Hematopoietic multipotent progenitor cell treated with erythropoietin and hydrocortisone succinate and interleukin-3 and kit ligand, for 15 days (in vitro differentiated cells): ENCODE measurements around the gene ETF1.
"Not testable (repeated sequence)": the region's sequence is repeated elsewhere in the genome, so short reads cannot be mapped to it uniquely, and the experiment has no call there.

Experiments used
- DNase-seq: peaks from one replicate; pipeline ENCODE4 v3.0.0-alpha.2; 2015; ENCODE audit warnings: low spot score

The ETF1 gene

GRCh38 chr5:138490648-138491283 is 52.3 kb downstream of the ETF1 start:
- DNase-seq = no peak

DNA sequence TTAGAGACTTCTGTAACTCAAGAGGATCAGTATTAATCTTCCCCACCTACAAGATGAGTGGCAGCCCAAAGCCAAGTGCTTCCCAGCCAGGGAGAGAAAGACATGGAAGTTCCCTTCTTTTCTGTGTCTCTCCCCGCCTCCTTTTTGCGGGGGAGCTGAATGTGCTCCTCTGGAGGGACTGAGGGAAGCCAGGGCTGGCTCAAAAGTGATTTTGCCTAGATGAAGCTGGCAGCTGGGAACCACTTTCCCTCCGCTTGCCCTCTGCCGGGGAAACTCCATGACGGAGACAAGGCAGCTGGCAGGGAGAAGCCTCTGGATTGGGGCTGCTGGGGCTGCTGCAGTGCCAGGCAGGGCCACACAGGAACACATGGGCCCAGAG is 53.4 kb downstream of the ETF1 start:
- DNase-seq = no peak

DNA sequence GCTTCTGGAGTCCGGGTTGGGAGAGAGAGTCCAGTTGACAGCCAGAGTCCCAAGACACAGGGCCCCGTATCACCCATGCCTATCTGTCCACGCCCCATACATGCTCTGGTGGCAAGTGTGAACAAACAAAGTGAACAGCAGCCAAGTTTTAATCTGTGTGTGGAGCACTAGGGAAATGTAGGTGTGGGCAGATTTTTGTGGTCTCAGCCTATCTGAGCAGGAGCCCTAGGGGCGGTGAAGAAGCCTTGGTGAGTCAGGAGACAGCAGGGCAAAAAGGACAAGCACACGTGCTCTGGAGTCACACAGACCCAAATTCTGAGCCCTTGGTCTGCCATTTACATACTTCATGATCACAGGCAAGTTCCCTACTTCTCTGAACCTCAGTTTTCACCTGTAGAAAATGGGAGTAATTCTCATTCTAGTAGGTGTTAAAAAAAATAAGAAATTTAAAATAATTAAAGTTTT is 54.5 kb downstream of the ETF1 start:
- no peak for DNase-seq

- DNase-seq = no peak
These were observed 60.4 kb downstream of the ETF1 start for GRCh38 chr5:138482638-138483037.

GRCh38 chr5:138476918-138477317 is 66.1 kb downstream of the ETF1 start:
- DNase-seq = no peak

- not testable (repeated sequence) for DNase-seq
These were observed 69.9 kb downstream of the ETF1 start for GRCh38 chr5:138473151-138473550.

GRCh38 chr5:138472353-138472752 is 70.7 kb downstream of the ETF1 start:
- DNase-seq = no peak

DNA sequence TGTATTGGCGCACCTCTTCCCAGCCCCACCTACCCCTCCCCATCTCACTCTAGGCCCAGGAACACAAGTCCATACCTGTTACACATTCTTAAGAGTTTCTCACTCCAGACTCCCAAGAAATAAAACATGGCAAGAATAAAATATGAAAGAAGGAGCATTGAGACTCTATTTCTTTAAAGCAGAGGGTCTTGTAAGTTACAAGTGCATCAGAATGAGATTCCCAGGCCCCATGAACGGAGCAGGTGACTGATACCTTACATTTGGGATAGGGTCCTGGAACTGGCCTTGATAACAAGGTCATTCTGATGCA is 72.0 kb downstream of the ETF1 start:
- no peak for DNase-seq

DNA sequence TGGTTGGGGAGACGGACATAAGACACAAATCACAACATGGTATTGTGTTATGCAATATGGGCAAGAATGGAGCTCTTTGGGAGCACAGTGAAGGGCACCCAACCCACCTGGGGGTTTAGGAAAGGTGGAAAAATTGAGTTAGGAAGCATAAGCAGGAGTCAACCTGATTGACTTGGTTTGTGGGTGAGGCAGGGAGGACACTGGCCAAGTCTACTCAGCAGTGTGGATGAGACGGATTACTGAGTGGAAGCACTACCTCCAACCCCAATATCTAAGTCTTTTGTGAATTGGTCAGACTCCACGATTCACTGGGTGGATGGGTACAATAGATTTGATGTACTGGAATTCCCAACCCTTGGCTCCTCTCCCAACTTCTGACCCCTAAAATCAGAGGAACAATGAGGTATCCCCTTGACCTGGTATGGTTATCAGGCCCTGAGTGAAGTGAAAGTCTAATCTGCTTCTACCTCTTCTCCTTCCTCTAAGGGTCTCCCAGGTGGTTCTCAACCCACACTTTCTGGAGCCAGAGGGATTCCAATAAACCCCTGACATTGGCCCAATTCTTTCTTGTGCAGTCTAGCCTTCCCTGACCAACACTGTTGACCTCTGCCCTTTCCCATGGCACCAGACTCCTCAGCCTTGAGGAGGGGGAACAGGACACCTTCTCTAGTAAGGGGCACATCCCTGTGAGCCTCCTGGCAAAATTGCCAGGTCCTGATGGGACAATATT is 72.5 kb downstream of the ETF1 start:
- DNase-seq = no peak

GRCh38 chr5:138469540-138470321 is 73.3 kb downstream of the ETF1 start:
- DNase-seq = no peak

GRCh38 chr5:138468966-138469539 is 74.0 kb downstream of the ETF1 start:
- DNase-seq = no peak

- DNase-seq = no peak
These were observed 74.7 kb downstream of the ETF1 start for GRCh38 chr5:138468133-138468965.

DNA sequence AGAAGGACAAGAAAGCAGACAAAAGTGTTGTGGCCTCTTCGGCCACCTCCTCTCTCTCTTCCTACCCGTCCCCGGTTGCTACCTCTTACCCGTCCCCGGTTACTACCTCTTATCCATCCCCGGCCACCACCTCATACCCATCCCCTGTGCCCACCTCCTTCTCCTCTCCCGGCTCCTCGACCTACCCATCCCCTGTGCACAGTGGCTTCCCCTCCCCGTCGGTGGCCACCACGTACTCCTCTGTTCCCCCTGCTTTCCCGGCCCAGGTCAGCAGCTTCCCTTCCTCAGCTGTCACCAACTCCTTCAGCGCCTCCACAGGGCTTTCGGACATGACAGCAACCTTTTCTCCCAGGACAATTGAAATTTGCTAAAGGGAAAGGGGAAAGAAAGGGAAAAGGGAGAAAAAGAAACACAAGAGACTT is 75.3 kb downstream of the ETF1 start:
- no peak for DNase-seq

GRCh38 chr5:138466900-138467710 is 75.9 kb downstream of the ETF1 start:
- no peak for DNase-seq

GRCh38 chr5:138466125-138466899 is 76.7 kb downstream of the ETF1 start:
- no peak for DNase-seq

GRCh38 chr5:138465261-138466124 is 77.5 kb downstream of the ETF1 start, which contains the start of gene EGR1:
Gene EGR1 (plus strand): TSS chr5:138465479. CDS start chr5:138465762, 283 bp downstream.
- DNase-seq = peak; percentile 95

GRCh38 chr5:138464388-138465260 is 78.4 kb downstream of the ETF1 start:
- peak; percentile 99 for DNase-seq

DNA sequence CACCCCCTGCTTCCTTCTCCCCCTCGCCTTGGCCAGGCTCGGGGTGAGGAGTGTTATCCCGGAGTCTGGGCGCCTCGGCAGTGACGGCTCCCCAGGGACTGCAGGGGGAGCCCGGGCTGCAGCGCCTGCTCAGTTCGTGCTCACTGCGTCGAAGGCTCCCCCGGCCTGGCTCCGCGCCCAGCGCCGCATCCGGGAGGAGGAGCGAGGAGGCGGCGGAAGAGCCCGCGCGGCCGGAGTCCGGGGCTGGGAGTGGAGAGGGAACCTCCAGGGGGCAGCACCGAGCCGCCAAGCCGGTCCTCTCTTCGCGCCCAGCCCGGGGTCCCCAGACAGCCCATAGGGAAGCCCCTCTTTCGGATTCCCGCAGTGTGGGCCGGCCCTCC is 79.0 kb downstream of the ETF1 start:
- peak; percentile 95 for DNase-seq
